ENCODE results near the gene NR5A2.

NR5A2 gene

DNA sequence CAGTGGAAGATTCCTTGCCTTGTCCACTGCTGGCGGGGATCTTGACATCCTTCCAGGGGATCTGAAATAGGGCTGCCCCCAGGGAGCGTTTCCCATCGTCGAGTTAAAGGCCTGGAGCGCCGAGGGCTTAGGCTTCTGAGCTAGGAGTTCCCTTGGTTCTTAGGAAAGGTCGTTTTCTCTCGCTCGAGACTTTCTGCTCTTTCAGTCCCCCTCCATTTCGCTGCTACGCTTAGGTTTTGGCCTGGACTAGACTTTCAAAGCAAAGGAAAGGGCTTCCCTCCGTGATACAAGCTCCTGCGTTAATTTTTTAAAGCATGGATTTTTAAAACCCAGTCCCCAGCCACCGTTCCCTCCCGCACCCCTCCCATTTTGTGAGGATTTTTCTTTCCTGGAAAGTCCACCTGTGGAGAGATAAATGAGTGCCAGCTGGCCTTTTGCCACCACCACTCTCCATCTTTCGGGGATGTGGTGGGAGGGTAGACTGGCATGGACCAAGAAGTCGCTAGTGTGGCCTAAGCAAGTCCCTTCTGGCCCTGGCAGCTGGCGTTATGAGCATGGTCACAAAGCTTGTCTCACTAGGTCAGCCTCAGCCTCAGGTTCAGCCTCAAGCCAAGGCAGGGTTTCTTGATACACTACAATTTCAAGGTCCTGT lies 9.2 kb downstream of the NR5A2 start:
- DNase-seq = no peak

DNA sequence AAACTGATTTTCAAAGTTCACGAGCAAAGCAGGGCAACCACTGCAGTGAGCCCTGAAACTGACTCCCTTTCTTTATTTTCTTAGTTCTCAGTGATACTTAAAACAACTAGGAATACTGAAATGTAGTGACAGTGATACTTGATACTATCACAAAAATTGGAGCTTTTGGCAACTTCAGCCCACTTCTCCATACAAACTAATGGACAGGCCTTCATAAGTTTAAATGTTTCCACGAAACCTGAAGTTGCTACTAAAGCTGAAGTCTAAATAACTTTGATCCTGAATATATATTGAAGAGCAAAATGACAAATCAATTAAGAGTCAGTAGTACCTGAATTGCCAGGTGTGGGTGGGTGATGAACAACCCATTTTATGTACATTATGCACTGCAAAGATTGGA lies 10.0 kb downstream of the NR5A2 start:
- DNase-seq = no peak

DNA sequence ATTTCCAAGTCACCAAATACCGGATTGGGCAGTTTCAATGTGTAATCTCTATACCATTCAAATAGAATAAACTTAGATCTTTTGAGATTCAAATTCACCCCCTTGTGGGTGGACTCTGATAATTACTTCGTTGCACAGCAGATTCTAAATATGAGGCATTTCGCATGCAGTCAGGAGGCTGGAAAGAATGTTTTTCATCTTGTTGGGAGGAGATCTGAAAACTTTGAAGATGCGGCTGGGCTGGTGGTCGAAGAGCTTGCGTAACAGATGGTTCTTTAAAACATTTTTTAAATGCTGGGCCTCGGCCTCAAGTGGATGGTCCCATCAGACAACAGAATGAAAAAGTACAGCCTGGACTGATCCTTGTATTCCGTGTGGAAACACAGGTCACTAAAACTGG lies 10.4 kb downstream of the NR5A2 start:
- no peak for DNase-seq

DNA sequence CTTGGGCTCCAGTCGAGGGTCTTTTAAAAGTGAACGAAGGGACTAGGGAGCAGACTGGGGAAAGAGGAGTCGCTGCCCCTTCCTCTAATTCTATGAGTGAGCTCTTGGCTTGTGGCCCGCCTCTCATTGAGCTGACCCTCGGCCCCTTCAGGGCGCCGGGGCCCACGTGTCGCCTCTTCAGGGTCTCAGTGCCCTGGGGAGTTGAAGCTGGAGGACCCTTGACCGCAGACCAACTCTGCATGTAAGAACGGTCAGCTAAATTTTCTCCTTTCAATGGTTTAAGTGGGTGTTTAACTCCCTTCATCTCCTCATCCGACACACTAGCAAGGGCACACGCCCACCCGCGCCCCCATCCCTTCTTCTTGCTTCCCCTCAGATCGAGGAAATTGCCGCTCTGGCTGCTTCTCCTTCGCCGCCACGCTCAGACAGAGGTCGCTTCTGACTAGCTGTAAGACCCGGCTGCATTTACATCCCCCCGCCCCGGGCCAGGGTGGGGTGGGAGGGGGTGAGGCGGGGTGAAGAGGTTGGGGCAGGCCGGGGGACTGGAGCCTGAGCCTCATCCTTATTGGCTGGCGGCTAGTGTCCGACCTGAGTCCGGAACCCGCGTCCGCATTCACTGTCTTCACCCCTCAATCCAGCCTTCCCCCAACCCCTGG lies 10.9 kb downstream of the NR5A2 start:
- no peak for DNase-seq

DNA sequence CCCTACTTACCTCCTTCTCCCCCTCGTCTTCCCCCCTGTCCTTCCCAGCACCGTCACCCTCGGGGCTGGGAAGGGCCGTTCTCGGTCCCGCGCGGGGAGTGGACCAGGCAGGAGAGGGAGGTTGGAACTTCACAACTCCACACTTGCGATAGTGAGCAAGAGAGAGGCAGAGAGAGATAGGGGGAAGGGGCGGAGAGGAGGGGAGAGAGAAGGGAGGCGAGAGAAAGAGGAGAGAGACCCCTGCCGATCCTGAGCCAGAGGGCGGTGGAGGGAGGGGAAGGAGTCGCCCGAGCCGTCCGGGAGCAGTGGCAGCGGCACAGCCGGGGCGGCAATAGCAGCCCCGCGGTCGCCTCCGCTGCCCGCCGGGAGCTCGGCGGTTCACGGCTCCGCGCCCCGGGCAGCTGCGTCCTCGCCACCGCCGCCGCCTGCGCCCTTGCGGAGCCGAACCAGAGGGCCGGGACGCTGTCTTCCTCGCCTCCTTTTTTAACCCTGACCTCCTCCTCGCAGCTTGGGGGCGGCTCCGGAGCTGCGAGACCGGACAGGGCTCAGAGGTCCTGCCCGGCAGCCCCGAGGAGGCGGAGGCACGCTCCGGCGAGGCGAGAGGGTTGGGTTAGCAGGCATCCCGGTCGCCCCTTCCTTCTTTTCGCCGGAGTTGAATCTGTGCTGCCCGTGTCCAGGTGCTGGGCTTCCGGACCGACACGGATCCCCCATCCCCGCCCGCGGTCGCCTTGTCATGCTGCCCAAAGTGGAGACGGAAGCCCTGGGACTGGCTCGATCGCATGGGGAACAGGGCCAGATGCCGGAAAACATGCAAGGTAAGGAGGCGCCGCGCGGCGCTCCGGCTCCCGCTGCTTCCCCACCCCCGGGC lies 11.7 kb downstream of the NR5A2 start:
- DNase-seq = no peak

DNA sequence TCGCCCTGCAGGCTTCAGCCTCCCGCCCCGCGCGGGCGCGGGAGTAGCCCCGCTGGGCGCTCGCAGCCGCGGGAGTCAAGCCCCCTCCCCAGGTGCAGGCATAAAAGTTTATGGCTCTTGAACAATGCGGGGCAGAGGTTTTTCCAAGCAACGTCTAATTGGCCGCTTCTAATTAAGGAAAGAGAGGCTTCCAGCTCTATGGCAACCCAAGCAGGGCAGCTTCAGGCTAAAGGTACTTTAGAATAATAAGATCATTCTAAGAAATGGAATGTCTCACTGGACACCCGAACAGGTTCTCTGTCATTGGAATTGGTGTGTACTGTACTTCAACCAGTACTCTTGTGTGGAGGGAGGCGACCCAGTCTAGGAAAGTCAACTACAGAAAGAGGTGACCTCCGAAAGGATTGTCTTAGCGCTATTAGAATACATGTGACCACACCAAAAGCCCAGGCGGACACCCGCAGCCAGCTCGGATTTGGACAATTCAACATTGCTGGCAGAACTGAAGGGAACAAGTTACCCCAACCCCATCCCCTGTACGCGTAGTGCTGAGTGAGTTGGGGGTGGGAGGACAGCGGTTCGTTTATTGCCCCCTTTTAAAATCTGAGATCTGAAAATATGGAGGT lies 12.5 kb downstream of the NR5A2 start:
- no peak for DNase-seq

DNA sequence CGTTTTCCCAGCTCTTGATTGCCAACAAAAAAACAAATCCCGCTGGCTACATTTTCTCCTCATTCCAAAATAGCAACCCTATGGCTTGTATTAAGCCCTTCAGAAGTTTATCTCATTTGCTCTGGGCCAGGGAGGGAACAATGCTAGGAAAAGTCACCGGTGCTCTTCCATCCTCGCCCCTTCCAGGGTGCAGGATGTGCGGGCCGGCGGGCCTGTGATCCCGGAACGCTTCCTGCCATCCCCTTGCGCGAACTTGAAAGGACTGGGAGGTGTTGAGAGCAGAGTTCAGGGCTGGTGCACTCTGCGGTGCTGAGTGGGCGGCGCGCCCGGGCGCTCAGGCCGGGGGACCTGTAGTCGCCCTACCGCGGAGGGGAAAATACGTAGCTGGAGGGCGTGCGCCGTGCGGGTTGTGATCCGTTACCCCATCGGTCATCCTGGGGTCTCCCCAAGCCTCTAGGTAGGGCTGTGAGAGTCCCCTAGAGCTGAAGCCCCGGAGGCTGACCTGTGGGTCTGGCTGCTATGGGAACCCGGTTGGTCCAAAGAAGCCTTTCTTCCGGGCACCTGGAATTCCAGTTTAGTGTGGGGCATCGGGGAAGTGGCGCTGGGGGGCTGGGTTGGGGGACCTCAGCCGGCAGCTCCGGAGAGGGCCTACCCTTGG lies 13.1 kb downstream of the NR5A2 start:
- DNase-seq = no peak

DNA sequence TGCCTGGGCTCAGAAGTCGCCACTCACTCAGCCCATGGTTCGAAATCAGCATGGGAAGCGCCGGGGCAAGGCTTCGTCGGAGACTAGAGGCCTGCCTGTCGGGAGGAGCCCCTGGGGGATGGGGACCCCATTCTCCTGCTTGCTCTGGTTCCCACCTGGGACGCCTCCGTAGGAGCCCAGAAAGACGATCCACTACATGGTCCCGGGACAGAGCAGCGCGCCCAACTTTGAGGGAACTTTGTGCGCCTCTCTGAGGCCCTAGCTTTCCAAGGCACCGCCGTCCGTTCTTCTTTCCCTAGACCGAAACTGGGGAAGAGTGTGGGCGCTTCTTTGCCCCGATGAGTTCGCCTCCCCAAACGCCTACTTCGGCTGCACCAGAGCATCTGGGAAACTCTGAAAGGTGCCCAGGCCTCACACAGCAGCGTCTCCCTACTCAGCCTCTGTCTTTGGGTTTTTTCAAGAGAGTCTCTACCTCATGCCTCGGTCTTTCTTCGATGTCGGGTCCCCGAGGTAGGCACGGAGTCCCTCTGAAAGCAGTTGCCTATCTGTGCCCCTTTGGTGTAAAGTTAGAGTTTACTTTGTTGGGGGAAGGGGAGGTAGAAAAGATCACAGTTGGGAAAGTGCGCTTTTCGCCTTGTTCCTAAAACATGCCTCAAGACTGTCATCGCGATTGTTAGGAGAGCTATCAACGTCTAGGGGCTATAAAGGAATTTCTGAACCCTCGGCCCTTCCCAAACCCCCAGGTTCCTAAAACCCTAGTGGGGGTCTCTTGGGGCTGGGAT lies 14.0 kb downstream of the NR5A2 start:
- DNase-seq = no peak

DNA sequence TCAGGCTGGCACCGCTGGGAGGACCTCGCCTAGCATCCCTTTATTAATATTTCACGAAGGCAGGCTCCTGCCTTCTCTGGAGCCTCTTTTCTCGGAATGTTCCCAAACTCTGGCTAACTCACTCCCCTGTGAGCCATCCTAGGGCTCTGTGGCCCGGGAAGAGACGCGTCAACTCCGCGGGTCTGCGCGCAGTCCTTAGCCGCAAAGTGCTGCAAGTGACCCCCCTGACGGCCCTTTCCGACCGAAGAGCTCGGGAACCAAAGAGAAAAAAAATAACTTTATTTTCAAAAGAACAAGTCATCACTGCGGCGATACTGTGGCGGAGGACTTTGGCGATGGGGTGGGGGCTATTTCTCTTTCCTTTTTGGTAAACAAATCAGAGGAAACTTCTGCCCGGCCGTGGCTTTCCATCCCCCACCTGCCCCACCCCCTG lies 14.6 kb downstream of the NR5A2 start:
- DNase-seq = no peak

DNA sequence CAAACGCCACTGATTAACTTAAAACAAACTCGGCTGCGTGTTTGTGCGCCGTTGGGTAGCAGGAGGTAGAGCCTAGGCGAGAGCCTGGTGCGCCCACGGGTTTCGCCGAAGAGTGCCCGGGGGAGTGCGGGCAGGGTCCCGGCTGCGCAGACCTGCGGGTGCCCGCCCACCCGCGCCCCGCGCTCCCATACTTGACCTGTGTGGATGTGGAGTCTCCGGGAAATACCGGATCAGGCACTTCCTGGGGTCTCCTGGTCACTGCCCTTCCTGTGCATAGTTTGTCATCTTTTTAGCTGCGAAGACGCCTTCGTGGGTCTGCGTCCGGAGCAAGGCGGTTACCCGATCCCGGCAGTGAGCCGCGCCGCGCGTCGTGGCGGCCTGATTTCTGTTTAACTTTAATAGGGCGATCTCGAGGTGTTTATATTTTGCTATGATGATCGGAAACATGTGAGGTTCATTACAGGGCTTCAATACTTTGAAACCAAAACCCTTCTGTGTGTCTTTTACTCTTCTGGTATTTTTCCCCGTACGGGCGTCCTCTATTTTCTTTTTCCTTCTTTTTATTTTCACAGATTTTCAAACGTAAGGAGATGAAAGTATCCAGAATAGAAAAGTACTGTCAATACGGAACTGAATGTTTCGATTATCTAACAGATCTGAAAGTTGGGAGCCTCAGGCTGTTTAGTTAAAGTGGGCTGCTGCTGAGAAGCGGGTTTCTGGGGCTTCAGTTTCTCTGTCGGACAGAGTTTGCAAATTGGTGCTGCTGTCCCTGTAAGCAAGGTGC lies 15.2 kb downstream of the NR5A2 start:
- DNase-seq = no peak

DNA sequence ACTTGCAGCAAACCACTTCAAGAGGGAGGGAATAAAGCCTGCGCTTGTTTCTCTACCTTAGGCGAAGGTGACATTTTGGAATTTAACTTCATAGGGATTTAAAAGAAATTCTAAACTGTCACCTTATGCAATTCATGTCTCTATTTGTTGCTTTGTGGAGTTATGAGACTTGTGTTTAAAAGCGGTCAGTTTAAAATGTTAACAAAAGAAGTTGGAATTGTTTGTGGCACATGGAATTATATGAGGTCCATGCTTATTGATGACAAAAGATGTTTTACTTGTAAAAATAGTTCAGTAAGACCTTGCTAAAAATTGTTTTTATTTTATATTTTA lies 15.8 kb downstream of the NR5A2 start:
- DNase-seq = no peak

DNA sequence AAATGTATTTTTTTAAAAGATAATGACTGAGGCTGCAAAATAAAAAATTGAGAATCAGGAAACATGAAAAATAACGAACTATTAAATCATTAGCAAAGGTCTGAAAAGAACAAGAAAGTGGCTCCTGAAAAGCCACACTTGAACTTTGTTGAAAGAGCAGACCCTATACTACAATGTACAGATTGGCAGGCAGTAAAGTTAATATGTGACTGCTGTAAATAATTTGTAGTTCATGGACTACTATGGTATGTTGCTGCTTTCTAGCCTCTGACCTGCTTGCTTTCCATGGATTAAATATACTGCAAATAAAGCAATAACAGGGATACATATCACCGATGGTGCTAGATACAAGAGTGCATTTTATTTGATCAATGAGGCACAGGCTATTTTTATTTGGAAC lies 18.6 kb downstream of the NR5A2 start:
- DNase-seq = no peak

DNA sequence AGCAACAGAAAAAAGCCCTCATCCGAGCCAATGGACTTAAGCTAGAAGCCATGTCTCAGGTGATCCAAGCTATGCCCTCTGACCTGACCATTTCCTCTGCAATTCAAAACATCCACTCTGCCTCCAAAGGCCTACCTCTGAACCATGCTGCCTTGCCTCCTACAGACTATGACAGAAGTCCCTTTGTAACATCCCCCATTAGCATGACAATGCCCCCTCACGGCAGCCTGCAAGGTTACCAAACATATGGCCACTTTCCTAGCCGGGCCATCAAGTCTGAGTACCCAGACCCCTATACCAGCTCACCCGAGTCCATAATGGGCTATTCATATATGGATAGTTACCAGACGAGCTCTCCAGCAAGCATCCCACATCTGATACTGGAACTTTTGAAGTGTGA lies 20.7 kb downstream of the NR5A2 start:
- no peak for DNase-seq

DNA sequence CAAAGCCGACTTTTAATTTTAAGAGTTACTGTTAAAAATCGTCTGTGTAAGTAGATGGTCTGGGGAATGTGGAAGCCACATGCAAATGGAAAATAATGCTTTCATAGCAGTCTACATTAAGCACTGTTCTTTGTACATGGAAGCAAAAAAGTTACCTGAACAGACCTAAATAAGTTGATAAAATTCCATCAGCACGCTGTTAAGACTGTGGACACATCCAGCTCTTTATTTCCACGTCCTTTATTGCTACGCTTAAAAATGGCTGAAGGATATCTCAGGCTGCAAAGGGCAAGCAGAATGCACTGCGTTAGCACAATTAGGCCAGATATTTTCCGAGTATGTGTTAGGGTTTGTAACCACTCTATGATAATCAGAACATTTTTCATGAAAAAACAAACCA lies 22.3 kb downstream of the NR5A2 start:
- DNase-seq = no peak

DNA sequence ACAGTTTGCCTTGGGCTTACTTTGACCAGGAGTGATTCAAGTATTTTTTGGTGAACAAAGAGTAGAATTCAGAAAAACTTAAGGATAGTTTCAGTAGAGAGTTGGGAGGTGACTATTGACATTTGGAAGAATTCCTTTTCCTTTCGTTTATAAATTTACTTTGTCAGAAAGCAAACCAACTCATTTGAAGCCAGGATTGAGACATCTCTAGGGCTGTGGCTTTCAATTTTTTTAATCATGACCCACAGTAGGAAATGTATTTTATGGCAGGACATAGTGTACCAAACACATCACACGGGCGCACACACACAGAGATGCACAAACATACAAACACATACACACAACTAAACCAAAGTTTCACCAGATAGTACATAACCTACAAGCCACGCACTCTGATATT lies 24.1 kb downstream of the NR5A2 start:
- DNase-seq = no peak

DNA sequence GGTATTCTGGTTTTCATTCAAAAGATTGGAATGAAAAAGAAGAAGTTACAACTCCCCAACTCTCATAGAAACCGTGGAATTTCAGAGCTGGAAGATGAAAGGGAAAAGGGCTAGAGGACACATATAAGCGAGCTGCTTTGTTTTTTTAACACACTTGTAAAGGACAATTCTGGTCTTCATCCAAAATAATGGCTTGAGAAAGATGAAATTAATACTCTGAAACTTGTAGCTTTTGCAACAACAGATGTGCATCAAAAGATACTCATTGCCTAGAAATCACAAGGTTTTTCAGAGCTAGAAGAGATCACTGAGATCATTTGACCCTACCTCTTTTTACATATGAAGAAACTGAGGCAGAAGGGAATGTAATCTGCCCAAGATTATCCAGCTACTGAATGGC lies 25.6 kb downstream of the NR5A2 start:
- no peak for DNase-seq

DNA sequence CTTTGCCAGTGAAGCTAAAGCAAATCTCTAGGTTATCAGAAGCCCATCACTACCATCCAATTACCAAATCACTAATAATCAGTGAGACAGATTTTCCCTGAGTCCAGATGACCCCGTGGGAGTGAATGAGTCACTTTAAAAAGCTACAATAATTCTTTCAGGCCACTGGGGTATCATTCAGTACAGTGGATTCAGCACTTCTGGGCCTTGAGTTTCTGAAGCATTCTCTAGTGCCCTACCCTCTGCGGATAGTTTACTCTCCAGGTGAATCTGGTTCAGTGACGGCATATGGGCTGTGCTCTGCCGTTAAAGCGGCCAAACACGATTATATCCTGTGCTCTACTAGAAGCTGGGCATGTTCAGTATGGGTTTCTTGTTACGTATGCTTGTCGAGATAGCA lies 26.1 kb downstream of the NR5A2 start:
- no peak for DNase-seq

DNA sequence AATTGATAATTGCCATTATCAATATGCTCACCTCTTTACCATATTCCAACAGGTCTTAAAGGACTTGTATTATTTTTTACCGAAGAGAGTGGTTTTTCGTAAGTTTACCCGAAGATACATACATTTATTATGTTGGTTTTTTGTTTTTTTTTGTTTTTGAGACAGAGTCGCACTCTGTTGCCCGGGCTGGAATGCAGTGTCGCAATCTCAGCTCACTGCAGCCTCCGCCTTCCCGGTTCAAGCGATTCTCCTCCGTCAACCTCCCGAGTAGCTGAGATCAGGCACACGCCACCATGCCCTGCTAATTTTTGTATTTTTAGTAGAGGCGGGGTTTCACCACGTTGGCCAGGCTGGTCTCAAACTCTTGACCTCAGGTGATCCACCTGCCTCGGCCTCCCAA lies 30.8 kb downstream of the NR5A2 start:
- no peak for DNase-seq

DNA sequence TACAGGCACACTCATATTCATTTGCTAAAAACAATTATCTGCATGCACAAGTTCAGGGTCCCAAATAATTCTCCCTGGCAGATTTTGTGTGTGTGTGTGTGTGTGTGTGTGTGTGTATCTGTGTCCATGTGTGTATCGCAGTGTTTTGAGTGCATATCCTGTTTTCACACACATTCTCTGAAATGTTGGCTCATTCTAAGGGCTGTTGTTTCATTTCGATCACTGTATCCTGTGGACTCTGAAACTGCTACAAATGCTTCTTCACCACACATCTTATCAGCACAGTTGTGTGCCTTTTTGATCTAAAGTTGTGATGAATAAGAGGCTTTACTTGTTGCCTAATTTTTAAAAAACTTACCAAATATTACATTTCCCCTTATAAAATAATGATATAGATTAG lies 34.6 kb downstream of the NR5A2 start:
- DNase-seq = no peak

DNA sequence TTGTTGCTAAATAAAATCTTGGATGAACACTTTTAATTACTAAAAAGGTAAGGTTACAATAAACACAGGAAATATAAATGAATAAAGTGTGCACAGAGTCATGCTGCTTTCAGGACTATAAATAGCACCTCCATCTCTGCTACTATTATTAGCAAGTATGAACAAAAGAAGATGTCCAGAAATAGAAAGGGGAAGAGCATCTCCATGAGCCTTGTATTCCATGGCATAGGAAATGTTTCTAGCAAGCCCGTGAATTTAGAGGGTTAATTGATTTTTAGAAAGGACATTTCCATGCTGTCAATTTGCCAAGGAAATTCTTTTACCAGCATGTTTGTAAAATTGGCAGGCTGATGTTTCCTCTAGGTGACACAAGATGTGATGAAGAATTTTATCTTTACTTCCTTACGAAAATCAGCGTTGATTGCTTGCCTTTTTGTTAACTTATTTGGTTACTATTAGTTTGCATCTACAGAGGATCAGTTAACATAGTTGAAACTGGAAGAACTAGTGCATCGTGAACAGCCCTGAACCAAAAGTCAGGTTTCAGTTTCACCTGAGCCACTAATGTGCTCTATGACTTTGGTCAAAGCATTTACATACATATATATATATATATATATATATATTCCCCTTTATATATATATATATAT lies 45.3 kb downstream of the NR5A2 start:
- no peak for DNase-seq

DNA sequence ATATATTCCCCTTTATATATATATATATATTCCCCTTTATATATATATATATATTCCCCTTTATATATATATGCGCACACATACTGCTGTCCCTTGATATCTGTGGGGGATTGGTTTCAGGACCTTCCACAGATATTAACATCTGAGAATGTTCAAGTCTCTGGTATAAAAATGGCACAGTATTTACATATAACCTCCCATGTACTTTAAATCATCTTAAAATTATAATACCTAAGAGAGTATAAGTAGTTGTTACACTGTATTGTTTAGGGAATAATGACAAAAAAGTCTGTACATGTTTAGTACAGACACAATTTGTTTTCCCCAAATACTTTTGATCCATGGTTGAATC lies 45.8 kb downstream of the NR5A2 start:
- no peak for DNase-seq

Measured in MV-4-11 (cell line).